AG04449 (cell line): ENCODE results near the gene R3HCC1L.

Source experiments
- CTCF ChIA-PET: fragments of 350-600 bp; formaldehyde crosslinking; extraction: SDS; loops from one replicate; lab custom pipeline; 2021; ENCODE audit warnings: antibody characterized with exemption; lab: Yijun Ruan, JAX
- POLR2A ChIA-PET: fragments of 400-600, 350-600 bp; formaldehyde crosslinking; extraction: SDS; loops from one replicate; lab custom pipeline; 2020; ENCODE audit warnings: antibody characterized with exemption, inconsistent platforms; lab: Yijun Ruan, JAX
- DNase-seq: peaks from one replicate; pipeline ENCODE4 v3.0.0-alpha.2; 2010; ENCODE audit warnings: low read depth, low spot score
- H3K4me3 ChIP-seq: 2 replicates; pipeline ENCODE4 v1.5.1; 2011; ENCODE audit warnings: low read depth, mild to moderate bottlenecking, control low read depth, low read length
- TF ChIP-seq, protein P1 (sequence below): IDR thresholded peaks from one replicate; pipeline ENCODE4 v1.5.1; 2011; ENCODE audit warnings: mild to moderate bottlenecking, moderate library complexity, low read length, control low read depth, inconsistent platforms; ENCODE audit not compliant: insufficient read depth; ENCODE audit errors: missing control alignments

The R3HCC1L gene

DNA sequence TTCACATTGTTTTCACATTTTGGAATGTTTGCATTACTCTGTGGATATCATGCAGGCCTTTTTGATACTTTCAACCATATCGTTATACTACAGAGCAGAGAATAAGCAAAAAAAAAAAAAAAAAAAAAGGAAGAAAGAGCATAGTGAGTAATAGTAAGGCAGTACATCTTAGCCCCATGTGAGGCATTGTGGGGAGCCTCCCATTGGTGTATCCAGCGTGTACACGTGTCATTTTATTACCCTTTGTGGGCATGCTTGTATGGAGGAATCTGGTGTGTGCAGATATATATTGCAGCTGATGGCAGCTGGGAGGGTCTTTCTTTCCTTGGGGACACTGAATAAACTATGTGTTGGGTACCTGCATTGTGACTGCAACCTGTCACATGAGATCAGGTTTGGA, 19.6 kb downstream of the R3HCC1L start:
- TF ChIP-seq, protein P1, sequence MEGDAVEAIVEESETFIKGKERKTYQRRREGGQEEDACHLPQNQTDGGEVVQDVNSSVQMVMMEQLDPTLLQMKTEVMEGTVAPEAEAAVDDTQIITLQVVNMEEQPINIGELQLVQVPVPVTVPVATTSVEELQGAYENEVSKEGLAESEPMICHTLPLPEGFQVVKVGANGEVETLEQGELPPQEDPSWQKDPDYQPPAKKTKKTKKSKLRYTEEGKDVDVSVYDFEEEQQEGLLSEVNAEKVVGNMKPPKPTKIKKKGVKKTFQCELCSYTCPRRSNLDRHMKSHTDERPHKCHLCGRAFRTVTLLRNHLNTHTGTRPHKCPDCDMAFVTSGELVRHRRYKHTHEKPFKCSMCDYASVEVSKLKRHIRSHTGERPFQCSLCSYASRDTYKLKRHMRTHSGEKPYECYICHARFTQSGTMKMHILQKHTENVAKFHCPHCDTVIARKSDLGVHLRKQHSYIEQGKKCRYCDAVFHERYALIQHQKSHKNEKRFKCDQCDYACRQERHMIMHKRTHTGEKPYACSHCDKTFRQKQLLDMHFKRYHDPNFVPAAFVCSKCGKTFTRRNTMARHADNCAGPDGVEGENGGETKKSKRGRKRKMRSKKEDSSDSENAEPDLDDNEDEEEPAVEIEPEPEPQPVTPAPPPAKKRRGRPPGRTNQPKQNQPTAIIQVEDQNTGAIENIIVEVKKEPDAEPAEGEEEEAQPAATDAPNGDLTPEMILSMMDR, result no peak
- POLR2A ChIA-PET, result interaction anchor here (0.7 kb wide), 1 partner anchor 15 kb away, joined by 5 read pairs; no protein-coding TSS in a partner anchor
- DNase-seq, result no peak
- H3K4me3 ChIP-seq, result no peak overlapping the region
- CTCF ChIA-PET, result interaction anchor here (0.6 kb wide), 2 partner anchors 158 to 482 kb away, joined by 3 to 4 read pairs; no protein-coding TSS in a partner anchor

GRCh38 chr10:98158576-98158975, 24.1 kb downstream of the R3HCC1L start:
- TF ChIP-seq, protein P1, result no peak
- no peak overlapping the region for H3K4me3 ChIP-seq
- ChIA-PET POLR2A (no interaction called here), CTCF (interaction anchor here (3.6 kb wide), 1 partner anchor 13 kb away, joined by 23 read pairs; no protein-coding TSS in a partner anchor)
- DNase-seq, result no peak

DNA sequence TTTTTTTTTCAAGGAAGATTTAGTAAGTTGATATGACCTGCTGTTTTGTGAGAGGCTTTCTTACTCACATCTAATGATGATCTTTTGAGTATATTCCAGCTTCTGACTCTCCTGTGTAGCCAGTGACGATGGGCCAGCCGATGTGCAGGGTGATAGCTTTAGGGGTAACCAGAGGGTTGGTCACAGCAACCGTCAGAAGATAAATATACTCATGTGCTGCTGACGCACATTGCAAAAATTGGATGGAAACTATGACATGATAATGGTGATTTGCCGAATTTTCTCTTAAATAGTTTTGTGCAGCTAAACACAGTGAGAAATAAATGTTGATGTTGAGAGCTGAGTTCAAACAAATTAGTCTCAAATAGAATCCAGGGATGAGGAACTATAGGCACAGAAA, 29.5 kb downstream of the R3HCC1L start:
- DNase-seq, result no peak
- ChIA-PET POLR2A (no interaction called here), CTCF (interaction anchor here (1.2 to 4.8 kb wide), 3 partner anchors 9 to 145 kb away, joined by 3 to 25 read pairs (median 5); partner anchors contain the start of gene R3HCC1L)
- H3K4me3 ChIP-seq, result no peak overlapping the region
- TF ChIP-seq, protein P1, result no peak

GRCh38 chr10:98167191-98167590, 32.7 kb downstream of the R3HCC1L start:
- CTCF ChIA-PET, result interaction anchor here (0.8 to 8.0 kb wide), 5 partner anchors 9 to 228 kb away, joined by 3 to 99 read pairs (median 62); no protein-coding TSS in a partner anchor
- no peak overlapping the region for H3K4me3 ChIP-seq
- TF ChIP-seq, protein P1, result no peak
- POLR2A ChIA-PET, result no interaction called here
- DNase-seq, result no peak

- no peak for DNase-seq
- CTCF ChIA-PET, result interaction anchor here (0.8 to 8.0 kb wide), 6 partner anchors 8 to 227 kb away, joined by 3 to 99 read pairs (median 33); no protein-coding TSS in a partner anchor
- TF ChIP-seq, protein P1, result no peak
- no peak overlapping the region for H3K4me3 ChIP-seq
- POLR2A ChIA-PET, result no interaction called here
These were observed 33.7 kb downstream of the R3HCC1L start for GRCh38 chr10:98168147-98168546.

- CTCF ChIA-PET, result interaction anchor here (1.1 to 8.0 kb wide), 6 partner anchors 11 to 226 kb away, joined by 4 to 99 read pairs (median 45); no protein-coding TSS in a partner anchor
These were observed 34.3 kb downstream of the R3HCC1L start for GRCh38 chr10:98168766-98169165.

More at GRCh38 chr10:98168766-98169165, 34.3 kb downstream of the R3HCC1L start:
- TF ChIP-seq, protein P1, result no peak
- no peak for DNase-seq
- POLR2A ChIA-PET, result interaction anchor here (0.5 to 0.6 kb wide), 2 partner anchors 15 to 226 kb away, joined by 5 read pairs; no protein-coding TSS in a partner anchor
- no peak overlapping the region for H3K4me3 ChIP-seq
